CD1c-positive myeloid dendritic cell (primary cell): ENCODE measurements around the gene THSD4.

Source experiments
- DNase-seq: peaks from one replicate; pipeline ENCODE4 v3.0.0-alpha.2; 2016; ENCODE audit errors: extremely low spot score

The THSD4 gene

GRCh38 chr15:71454462-71454996, 339.3 kb downstream of the THSD4 start:
- no peak for DNase-seq

DNA sequence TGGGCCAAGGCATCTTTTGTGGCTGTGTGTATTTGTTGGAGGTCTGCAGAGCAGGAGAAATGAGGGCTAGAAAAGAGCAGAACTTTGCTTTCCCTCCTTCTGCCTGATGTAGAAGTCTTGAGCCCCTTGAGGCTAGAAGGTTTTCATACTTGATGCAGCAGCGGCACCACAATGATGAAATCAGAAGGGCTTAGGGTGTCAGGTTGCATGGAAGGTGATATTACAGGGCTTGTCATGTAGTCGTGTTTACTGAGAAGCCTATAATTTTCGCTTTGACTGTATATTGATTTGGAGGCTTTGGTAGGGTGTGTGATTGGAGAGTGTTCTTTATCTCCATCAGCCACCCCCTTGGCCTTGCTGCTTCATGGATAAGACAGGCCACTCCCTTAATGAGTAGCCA, 339.8 kb downstream of the THSD4 start:
- DNase-seq = no peak

DNA sequence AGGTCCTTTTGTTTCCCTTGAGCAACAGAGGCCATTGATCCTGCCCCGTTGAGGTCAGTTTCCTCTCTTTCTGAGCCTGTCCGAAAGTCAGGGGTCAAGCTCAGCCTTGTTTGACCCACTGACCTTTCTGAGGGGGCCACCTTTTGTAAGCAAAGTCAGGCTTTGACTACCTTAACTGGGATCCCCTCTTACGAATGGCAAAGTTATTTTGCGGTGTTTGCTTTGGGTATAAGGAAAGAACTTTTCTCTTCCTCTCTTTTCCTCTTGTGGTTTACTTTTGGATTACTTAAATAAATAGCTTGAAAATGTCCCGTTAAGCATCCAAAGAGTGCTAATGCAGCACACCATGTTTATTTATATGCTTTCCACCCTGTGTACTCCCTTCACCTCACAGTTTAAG, 340.6 kb downstream of the THSD4 start:
- DNase-seq = no peak

DNA sequence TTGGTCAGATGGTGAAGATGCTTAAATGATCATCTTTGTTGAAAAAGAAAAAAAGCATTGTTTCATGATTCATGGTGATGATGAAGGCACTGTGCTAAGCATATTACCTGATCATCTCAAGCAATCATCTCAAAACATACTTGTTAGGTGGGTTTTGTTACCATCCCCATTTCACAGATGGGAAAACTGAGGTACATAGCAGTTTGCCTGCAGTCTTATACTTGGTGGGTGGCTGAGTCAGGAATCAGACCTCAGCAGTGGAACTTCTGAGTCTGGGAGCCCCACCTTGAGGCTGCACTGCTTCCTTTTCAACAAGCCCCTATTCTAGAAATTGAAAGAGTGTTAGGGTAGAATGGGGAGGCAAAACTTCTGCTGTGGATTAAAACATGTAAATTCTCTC, 341.1 kb downstream of the THSD4 start:
- DNase-seq = no peak

GRCh38 chr15:71456811-71457210, 341.5 kb downstream of the THSD4 start:
- DNase-seq = no peak

DNA sequence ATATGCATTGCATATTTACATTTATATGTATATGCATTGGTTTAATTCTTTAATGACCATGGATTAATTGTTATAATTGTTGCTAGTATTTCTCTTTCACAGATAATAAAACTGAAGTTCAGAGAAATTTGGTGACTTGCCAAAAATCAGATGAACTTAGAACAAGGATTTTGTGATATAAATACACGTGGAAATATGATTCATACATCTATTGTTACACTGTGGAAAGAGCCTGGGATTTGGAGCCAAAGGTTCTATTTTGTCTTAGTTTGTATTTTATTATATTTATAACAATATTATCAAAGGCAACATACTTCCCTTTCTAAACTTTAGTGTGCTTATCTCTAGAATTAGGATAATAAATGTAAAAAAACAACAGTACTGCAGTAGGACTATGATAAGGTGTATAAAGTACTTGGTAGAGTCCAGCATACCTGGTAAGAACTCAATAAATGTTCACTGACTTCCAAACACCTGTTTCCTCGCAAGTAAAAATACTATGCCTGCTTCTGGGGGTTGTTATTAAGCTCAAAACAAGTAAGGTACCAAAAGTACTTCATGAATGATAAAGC, 342.9 kb downstream of the THSD4 start:
- no peak for DNase-seq

- DNase-seq = no peak
Measured at GRCh38 chr15:71461748-71462147, 346.5 kb downstream of the THSD4 start.

DNA sequence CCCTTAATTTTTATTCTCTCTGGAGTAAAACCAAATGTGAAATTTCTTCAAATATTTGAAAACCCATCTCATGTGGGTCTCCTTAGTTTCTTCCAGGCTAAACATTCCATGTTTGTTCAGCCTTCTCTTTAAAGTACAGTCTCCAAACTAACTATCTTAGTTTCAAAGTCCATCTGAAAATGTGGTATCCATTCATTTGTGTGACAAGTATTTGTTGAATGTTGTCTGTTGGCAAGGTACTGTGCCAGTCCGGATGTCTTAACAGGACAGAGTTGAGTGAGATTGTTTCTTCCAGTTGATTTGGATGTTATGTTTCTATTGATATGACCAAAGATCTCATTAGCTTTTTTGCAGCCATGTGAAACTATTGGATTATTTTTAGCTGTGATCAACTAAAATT, 347.4 kb downstream of the THSD4 start:
- no peak for DNase-seq

DNA sequence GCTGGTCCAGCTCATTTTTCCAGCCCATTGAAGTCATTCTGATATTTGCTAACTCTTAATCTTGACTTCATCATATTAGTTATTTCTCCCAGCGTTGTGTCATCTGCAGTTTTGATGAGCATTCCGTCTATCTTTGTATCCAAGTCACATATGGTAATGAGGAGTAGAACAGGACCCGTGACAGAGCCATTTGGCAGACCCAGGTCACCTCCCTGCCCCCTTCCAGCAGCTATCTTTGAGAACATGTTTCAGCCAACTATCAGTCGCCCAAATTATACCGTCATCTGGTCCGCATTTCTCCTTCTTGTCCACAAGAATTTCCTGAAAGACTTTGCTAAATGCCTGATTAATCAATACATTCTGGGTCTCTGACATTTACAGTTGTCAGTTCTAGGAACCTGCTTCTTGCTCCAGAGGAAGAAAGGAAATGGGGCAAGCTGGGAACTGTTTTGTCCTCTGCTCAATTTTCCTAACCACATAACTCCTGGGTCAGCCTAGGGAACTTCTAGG, 347.9 kb downstream of the THSD4 start:
- DNase-seq = no peak

DNA sequence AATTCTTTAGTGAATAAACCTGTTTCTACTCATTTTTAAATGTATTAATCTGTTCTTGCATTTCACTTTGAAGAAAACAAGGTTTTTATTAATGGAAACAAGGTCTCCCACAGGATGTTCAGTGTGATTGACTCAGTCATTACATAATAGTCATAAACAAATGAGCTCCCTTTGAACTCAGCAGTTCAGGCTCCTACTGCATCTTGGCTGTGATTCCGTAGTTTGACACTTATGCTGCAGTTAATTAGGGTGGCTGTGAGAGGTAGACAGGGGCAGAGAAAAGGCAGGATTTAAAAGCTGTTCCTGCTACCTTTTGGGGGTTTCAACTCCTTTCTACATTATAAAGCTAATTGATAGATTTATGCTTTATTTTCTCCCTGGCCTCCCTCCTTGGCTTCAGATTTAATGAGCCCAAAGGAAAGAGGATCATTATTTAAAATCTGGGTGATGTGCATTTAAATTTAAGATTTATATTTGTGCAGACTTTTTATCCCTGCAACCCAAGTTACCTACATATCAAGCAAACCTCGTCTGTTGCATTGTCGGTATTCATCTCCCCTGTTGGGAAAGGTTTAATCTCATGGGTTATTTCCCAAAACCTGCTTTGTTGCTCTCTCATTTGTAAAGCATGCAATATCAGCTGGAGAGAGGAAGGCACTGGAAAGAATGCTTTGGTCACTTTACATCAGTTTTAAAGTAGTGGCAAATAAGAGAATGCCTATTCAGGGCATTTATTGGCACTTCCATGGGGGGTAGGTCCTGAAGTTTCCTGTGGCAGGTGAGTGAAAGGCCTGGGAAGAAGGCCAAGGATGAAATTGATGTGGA, 350.1 kb downstream of the THSD4 start:
- DNase-seq = no peak

DNA sequence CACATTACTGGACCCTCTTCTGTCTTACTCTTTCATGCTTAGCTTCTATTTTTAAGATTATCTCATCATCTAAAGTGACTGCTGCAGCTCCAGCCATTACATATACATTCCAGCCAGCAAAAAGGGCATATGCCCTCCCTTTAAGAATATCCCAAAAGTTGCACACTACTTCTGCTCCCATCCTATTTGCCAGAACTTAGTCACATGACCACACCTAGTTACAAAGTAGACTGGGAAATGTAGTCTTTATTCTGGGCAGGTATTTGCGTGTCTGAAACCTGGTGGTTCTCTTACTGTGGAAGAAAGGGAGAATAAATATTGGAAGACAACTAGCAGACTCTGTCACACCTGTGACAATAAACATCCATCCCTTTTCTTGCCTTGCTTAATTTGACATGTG, 353.4 kb downstream of the THSD4 start:
- DNase-seq = no peak

DNA sequence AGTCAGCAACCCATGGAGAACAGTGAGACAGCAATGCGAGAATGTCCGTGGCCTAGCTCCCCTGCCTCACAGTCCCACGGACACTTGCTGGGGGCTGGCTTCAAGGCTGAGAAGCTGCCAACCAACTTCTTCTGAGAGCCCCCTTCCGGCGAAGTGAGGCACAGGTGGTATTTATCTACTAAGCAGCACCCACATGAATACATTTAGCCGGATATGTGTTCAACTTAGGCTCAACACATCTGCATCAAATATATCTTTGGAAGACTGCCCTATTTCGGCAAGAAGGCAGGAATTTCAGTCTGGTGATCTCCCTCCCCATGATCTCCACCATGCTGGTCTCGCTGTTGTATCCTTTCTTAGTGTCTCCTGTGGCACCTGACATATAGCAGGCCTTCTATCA, 354.1 kb downstream of the THSD4 start:
- DNase-seq = no peak

GRCh38 chr15:71471347-71471746, 356.1 kb downstream of the THSD4 start:
- DNase-seq = no peak

DNA sequence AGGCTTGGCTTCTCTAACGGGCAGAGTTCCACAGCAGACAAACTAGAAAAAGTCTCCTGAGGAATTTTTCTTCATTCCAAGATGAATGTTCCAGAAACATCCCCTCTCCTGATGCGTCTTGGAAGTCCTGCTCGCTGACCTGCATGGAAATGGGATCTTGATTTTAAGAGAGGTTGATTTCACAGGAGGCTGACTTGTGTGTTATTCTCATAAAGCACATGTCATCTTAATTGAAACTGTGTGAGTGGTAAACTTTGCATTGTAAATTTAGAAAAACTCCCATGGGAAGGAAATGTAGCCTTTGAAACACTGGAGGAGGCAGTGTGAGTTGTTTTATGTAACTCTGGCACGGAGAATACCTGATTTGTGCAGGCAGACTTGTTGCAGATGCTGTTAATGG, 357.3 kb downstream of the THSD4 start:
- DNase-seq = no peak

DNA sequence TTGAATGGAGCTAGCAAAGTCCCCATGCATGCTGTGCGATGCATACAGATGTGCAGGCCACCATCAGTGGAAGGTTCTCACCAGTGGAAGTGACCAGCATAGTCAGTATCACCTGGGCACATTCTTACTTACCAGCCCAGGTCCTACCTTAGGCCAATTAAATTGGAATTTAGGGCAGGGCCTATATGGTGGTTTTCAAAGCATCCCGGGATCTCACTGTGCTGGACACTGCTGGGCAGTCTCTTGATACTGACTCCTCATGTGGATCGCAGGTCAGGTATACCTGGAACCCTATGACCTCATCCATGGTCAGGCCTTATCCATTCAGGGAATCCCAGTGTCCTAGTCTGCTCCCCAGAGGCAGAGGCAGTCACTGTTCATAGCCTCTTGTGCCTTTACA, 358.5 kb downstream of the THSD4 start:
- DNase-seq = no peak

GRCh38 chr15:71476823-71477222, 361.6 kb downstream of the THSD4 start:
- DNase-seq = no peak

DNA sequence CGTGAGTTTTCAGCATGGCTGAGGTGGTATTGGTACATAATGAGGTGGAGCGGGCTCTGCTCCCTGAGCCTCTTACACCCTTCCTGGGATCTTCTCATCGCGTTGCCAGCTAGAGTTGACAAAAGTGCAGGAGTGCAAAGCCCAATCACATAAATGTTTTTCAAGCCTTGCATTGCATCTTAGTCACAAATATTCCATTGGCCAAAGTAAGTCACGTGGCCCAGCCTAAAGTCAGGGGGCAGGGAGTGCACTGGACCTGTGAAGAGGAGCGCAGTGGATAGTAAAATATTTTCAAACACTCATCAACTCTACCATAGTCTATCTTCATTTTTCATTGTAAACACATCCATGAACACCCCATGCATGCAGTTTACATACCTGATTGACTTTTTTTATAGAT, 365.3 kb downstream of the THSD4 start:
- DNase-seq = no peak

DNA sequence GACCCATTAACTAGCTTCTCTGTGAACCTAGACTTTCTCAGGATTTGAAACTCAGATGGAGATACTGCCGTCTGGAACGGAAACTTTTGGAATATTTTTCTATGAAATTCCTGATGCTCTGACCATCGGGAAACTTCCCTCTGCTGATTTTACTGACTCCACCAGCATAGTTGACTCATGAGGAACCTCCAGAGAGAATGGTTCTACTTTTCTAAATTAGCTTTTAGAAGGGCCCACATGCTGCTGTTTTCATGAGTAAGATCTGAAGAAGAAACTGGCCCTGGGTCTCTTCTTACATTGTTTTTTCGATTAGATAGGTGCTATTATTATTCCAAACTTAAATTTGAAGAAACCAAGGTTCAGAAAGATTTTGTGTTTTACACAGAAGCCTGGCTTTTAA, 368.8 kb downstream of the THSD4 start:
- no peak for DNase-seq

- DNase-seq = no peak
Measured at GRCh38 chr15:71485094-71485693, 369.9 kb downstream of the THSD4 start.

GRCh38 chr15:71489570-71489969, 374.3 kb downstream of the THSD4 start:
- DNase-seq = no peak

DNA sequence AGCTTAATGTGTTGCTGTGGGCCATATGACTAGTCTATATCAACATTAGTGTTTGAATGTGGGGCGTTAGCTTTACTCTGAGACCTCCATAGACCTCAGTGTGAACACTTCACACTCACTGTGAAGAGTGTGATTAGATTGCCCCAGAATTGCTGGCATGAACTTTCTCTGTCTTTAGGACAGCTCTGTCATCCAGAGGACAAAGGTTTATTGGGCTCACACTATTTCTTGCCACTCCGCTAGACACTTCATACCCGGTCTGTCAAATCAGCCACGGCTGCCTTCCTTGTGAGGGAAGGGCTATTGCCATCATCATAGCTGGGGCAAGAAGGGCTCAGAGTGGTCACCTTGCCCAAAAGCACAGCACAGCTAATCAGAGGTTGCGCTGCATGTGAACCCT, 378.3 kb downstream of the THSD4 start:
- no peak for DNase-seq

GRCh38 chr15:71494563-71495397, 379.5 kb downstream of the THSD4 start:
- no peak for DNase-seq
